NCI-H526 (cell line): Measurements from ENCODE around the gene RAI1.

Source experiments
- DNase-seq, 2 experiments: peaks; one replicate each; lab custom pipeline; 2025; lab: John Stamatoyannopoulos, UW

RAI1 gene

DNA sequence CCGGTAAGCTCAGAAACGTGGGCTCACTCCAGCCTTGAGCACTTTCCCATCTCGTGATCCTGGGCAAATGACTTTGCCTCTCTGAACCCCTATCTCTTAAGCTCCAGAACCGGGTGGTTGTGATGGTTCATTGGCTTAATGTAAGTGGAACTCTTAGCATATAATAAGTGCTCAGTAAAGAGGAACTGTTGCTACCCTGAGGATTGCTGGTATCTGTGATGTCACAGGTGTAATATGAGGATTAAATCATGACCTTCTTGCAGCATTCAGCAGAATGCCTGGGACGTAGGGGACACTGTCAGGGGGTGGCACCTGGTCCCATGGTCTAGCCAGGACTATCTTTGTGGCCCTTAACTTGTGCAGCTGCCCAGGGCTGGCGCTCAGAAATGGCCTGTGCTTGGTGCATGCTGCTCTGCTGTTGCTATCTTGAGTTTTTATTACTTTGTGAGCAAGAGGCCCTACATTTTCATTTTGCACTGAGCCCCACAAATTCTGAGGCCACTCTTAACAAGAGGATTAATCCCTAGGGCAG, 86.7 kb downstream of the RAI1 start:
- DNase-seq = no peak

GRCh38 chr17:17768424-17769088, 87.3 kb downstream of the RAI1 start:
- DNase-seq = no peak

DNA sequence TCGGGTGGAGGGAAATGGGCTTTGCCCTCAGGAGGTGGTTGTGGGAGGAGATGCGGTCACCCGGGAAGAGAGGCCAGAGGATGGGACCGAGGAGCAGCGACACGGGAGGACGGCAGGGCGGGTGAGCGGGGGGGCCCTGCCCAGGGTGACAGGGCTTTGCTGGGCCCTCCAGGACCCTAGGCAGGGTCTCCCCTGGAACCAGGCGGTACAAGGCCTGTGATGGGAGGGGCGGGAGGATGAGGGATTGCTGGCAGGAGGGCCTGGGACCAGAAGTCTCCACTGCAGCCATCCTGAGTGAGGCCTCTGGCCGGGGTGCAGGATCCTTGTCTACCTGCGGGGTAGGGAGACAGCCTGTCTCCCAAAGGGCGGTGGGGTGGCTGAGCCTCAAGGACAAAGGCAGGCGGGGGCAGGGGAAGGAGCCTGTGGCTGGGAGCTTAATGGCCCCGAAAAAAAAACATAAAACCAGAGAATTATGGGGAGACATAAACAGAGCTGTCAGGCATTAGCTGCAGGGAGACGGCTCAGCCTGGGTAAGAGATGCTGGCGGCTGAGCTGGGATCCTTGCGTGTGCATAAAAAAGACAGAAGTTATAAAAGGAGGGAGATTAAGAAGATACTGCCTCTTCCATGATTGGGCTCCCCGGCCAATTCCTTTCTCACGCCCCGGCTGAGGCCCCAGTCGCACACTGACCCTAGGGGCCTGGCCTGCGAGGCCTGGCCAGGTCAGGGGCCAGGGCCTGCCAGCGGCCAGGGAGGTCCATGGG, 88.8 kb downstream of the RAI1 start:
- DNase-seq = no peak

DNA sequence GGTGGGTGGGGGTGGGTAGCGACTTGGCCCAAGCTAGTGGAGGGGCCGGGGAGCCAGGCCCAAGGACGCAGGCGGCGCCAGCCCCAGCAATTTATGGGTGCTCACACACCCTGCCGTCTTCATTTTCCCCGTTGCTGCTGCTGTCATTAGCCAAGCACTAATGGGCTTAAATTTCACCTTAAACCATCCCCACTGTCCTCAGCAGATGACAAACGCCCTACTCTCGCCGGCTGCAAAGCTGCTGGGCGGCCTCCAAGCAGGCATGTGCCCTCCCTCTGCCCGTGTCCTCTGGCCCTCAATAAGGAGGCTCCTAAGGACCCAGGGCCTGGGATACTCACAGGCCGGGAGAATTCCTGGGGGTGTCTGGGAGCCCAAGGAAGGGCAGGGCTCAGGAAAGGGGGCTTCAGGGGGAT, 89.4 kb downstream of the RAI1 start:
- no peak for DNase-seq

DNA sequence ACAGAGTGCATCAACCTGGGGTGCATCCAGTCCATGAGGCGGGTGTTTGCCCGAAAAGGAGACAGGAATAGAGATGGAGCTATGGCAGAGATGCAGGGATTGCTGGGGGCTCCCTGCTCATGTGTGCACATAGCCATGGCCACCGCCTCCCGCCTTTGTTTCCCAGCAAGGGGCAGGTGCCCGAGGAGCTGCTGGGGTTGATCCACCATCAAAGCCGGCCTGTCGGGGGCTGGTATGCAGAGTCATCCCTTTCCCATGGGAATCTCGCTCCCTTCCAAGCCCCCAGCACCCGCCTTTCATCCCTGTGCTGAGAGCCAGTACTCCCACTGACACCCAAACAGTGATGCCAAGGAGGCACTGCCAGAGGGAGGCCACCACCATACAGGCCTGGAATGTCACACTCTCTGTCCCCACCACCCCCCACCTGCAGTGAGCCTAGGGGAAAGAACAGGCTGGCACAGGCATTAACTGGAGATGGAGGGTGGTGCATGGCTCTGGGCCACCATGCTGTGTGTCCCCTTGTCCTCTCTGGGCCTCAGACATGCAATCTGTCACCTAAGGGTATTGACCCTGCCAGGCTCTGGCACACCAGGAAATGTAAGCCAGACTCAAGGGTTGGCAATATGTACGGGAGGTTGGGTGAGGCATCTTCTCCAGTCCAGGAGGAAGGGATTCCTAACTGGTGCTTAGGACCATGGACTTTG, 90.4 kb downstream of the RAI1 start:
- DNase-seq = no peak

- DNase-seq = no peak
Measured at GRCh38 chr17:17772231-17772630, 91.0 kb downstream of the RAI1 start.

DNA sequence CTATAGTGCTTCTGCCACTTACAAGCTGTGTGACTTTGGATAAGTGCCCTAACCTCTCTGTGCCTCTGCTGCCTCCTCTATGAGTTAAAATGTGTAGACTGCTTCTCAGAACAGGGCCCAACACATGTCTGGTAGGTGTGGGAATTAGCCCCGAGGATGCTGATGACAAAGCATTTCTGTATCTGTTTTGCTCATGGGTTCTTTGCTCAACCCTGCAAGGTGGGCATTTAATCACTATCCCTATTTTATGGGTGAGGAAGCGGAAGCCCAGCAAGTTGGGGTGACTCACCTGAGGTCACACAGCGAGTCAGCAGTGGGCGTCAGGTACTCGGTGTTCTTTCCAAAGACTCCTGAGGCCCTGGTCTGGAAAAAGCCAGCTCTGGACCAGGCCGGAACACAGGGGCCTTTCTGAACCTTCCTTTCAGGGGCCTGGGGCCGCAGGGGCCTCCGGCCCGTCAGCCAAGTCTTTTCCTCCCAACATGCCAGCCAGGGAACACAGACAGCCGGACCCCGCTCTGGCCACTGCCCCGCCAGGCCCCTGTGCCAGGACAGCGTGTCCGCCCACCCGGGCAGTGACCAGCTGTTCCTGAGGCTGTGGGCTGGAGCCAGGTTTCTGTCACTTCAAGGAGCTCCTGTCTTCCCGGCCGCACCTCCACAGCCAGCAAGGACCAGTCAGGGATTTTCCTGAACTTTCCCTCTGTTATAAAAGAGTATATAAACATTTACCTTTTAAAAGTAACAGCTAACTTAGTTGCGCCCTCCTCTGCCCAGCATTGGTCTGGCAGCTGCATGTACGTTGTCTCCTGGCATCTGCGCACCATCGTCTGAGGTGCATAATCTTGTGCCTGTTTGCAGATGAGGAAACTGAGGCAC, 93.0 kb downstream of the RAI1 start:
- DNase-seq = no peak

- no peak for DNase-seq
Measured at GRCh38 chr17:17776889-17777288, 95.6 kb downstream of the RAI1 start.

DNA sequence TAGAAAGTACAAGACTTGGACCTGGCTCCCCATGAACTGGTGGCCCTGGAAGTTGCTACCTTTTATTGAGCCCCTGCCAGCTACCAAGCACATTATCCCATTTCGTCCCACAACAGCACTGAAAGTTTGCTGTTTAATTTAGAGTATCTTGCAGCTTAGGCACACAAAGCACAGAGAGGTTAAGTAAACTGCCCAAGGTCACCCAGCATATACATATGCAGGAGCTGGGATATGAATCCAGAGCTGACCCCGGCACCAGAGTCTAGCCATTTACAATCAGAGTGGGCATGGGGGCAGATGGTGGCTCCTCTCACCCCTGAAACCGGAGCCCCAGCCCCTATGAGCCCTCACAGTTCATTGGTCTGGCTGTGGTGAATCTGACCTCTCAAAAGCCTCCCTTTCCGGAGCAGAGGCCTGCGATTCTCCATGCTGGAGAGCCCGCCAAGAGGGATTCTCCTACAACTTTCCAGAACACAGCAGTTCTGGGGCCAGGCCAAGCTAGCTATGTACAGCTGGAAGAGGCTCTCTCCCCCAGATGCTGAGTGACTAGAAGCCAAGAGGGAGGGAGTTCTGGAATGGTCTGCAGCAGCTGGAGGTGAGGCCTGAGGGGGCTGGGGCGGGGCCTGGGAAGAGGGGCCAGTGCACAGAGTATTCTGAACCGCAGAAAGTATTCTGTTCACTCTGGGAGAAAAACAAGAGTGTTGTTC, 97.2 kb downstream of the RAI1 start:
- DNase-seq = no peak

GRCh38 chr17:17779015-17779611, 97.9 kb downstream of the RAI1 start:
- DNase-seq = no peak

GRCh38 chr17:17780922-17781590, 99.8 kb downstream of the RAI1 start:
- peak; percentile 9 to 40 for DNase-seq

DNA sequence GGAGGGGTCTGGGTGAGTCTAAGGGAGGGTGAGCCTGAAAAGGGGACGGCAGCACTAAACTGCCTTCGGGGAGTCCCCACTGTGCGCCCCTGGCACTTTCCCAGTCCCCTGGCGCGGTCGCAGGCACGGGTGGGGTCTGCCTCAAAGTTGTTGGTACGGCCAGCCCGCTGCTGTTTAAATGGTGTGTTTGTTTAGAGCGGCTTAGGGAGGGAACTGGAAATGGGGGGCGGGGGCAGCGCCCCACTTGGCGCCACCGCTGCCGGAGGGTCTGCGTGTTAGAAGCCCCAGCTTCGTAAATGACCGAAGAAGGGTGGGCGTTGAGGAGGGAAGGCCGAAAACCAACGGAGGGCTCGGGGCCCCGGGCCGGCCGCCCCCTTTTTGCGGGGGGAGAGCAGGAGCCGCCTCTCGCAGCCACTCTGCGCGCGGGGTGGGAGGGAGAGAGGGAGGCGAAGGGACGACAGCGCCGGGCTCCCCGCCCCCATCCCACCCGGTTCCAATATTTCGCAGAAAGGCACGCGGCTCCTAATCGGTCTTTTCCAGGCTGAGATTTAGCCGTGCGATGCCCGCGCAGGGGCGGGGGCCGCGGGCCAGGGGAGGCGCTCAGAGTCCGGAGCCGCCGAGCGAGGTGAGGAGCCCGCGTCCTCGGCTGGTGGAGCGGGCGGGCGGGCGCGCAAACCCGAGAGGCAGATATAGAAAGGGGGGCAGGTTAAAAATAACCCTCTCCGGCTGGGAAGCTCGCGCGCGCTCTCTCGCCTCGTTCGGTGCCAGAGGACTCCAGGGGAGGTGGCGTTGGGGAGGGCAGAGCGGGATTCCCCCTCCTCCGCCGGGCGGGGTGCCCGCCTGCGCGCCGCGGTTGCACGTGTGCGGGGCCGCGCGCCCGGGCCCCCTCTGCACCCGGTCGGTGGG, 100.6 kb downstream of the RAI1 start:
- peak; percentile 11 to 76 for DNase-seq

GRCh38 chr17:17782523-17783115, 101.4 kb downstream of the RAI1 start:
- DNase-seq = peak in 1 of 2 experiments; percentile 45

GRCh38 chr17:17783116-17783824, 102.0 kb downstream of the RAI1 start:
- peak; percentile 41 to 71 for DNase-seq

GRCh38 chr17:17783825-17784656, 102.8 kb downstream of the RAI1 start:
- peak in 1 of 2 experiments; percentile 54 for DNase-seq

DNA sequence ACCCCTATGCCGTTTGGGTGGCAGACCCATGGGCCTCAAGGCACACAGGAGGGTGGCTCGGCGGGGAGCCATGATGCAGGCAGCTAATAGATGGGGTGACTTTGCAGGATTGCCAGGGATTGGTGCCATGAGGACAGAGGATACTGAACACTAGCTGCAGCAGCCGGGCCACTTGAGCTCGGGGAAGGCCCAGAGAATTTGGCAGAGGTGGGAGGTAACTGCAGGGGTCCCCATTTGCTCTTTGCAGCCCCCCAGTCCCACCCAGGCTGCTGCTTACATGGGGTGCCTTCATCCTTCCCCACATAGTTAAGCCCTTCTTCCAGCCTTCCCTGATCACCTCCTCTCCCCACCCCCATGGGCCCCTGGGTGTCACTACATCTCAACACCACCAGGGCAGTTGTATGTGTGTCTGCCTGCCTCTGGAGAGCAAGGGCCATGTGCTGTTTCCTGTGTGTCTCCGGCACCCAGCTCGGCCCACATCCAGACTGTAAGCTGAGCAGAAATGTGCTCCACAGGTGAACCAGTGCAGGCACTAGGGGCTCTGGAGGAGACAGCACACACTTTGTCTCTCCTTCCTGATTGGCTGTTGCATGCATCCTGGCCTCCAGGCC, 103.5 kb downstream of the RAI1 start:
- no peak for DNase-seq

- DNase-seq = no peak
Measured at GRCh38 chr17:17785407-17785806, 104.1 kb downstream of the RAI1 start.
